GM19328 (cell line): Measurements from ENCODE around the gene DUSP8.
"Not testable (repeated sequence)": the region's sequence is repeated elsewhere in the genome, so short reads cannot be mapped to it uniquely, and the experiment has no call there.

Experiments used
- ATAC-seq: cut with Tn5 transposase; IDR thresholded peaks from one replicate; pipeline ENCODE4 v1.9.1; 2021; ENCODE audit warnings: mild to moderate bottlenecking, moderate library complexity; ENCODE audit not compliant: unreplicated experiment

DUSP8 gene

DNA sequence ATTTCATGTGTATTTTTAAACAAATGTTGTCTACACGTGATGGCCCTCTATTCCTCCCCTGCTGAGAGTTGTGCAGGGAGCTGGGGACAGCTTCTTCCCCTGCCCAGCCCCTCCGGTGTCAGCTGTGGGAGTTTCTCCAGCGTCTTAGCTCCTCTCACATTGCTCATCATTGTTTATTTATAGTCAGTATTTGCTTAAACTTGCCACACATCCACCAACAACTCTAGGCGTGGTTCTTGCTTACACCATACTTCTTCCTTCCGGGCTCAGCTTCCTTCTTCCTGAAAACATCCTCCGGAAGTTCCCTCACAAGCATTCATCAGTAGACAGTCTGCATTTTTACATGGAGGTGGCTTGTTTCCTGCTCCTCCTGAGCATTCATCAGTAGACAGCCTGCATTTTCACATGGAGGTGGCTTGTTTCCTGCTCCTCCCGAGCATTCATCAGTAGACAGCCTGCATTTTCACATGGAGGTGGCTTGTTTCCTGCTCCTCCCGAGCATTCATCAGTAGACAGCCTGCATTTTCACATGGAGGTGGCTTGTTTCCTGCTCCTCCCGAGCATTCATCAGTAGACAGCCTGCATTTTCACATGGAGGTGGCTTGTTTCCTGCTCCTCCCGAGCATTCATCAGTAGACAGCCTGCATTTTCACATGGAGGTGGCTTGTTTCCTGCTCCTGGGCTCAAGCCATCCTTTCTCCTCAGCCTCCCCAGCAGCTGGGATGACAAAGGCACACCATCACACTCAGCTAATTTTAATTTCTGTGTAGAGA lies 17.3 kb upstream of the DUSP8 start:
- ATAC-seq, result not testable (repeated sequence)

DNA sequence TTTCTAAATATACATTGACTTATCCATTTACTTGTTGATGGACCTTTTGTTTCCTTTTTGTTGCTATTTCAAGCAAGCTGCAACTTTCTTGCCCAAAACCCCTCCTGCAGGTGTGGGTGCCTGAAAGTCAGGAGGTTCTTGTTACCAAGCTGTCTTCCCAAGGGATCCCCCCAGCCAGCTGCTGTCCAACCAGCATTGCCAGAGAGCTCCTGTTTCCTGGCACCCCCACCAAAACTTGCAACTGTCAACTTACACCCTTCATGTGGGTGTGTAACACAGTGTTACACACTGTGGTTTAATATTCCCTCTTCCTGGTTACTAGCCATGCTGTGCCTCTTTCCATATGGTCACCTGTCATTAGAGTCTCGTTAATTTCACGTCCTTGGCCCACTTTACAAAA lies 14.6 kb upstream of the DUSP8 start:
- no peak for ATAC-seq

DNA sequence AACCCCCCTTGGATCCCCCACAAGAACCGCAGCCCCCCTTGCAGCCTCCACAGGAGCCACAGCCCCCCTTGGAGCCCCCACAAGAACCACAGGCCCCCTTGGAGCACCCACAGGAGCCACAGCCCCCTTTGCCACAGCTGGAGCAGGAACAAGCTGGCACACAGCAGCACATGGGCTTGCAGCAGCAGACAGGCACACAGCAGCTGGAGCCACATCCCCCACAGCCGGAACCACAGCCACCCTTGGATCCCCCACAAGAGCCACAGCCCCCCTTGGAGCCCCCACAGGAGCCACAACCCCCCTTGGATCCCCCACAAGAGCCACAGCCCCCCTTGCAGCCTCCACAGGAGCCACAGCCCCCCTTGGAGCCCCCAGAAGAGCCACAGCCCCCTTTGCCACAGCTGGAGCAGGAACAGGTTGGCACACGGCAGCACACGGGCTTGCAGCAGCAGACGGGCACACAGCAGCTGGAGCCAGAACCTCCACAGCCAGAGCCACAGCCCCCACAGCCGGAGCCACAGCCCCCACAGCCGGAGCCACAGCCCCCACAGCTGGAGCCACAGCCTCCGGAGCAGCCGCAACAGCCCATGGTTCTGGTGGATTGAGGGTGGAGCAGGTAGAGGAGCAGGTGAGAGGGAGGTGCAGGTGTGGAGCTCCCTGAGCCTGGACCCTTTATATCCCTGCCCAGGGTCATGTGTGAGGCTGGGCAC lies 12.7 kb upstream of the DUSP8 start, which contains the start of gene KRTAP5-1:
Gene KRTAP5-1, minus strand, starts transcription at position 623 of the 710 bp plus-strand sequence. Its CDS starts 34 bp downstream, at position 589.
- not testable (repeated sequence) for ATAC-seq

DNA sequence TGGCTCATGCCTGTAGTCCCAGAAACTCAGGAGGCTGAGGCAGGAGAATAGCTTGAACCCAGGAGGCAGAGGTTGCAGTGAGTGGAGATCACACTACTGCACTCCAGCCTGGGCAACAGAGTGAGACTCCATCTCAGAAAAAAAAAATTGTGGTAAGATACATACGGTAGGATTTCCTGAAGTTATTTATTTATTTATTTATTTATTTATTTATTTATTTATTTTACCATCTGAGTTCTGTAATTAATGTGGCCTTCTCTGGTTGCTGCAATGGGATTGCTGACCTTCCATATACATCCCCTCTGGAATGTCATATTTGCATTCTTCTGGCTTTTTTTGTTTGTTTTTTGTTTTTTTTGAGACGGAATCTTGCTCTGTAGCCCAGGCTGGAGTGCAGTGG lies 10.8 kb upstream of the DUSP8 start:
- ATAC-seq, result not testable (repeated sequence)

DNA sequence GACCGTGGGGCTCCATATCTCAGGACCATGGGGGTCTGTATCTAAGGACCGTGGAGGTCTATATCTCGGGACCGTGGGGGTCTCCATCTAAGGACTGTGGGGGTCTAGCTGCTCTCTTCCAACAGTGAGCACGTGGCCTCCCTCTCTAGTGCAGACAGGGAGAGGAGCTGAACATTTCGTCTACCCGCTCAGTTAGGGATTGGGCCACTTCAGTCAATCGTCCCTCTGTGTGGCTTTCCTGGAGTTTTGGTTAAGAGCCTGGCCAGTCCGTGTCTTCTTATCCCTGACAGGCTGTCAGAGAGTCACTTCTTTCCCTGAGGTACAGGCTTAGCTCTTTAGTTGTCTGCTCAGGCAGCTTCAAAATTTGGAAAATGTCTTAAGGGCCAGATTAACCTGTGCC lies 9.9 kb upstream of the DUSP8 start:
- no peak for ATAC-seq

DNA sequence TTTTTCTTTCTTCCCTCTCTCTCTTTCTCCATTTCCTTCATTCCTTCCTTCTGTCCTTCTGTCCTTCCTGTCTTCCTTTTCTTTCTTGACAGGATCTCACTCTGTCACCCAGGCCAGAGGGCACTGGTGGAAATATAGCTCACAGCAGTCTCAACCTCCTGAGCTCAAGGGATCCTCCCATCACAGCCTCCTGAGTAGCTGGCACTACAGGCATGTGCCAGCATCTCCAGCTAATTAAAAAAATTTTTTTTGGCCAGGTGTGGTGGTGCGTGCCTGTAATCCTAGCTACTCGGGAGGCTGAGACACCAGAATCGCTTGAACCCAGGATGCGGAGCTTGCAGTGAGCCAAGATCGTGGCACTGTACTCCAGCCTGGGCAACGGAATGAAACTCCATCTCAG lies 4.8 kb upstream of the DUSP8 start:
- no peak for ATAC-seq

DNA sequence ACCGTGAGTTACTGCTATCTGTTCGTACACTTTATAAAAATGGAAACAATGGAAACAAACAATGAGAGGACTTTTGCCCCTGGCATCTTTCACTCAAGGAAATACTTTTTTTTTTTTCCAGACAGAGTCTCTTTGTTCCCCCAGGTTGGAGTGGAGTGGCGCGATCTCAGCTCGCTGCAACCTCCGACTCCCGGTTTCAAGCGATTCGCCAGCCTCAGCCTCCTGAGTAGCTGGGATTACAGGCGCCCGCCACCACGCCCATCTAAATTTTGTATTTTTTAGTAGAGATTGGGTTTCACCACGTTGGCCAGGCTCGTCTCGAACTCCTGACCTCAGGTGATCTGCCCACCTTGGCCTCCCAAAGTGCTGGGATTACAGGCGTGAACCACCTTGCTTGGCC lies 3.7 kb upstream of the DUSP8 start:
- not testable (repeated sequence) for ATAC-seq

DNA sequence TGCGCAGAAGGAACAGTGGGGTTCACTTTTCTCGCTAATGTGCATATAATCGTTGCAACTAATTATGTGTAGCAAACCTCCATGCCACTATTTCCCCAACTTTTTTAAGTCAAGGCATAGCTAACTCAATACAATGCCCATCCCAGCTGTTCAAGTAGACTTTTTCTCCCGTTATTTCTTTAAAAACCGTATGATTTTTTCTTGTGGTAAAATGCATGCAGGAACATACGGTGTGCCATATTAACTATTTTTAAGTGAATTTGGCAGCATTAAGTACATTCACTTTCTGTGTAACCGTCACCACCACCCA lies 2.8 kb upstream of the DUSP8 start:
- no peak for ATAC-seq

DNA sequence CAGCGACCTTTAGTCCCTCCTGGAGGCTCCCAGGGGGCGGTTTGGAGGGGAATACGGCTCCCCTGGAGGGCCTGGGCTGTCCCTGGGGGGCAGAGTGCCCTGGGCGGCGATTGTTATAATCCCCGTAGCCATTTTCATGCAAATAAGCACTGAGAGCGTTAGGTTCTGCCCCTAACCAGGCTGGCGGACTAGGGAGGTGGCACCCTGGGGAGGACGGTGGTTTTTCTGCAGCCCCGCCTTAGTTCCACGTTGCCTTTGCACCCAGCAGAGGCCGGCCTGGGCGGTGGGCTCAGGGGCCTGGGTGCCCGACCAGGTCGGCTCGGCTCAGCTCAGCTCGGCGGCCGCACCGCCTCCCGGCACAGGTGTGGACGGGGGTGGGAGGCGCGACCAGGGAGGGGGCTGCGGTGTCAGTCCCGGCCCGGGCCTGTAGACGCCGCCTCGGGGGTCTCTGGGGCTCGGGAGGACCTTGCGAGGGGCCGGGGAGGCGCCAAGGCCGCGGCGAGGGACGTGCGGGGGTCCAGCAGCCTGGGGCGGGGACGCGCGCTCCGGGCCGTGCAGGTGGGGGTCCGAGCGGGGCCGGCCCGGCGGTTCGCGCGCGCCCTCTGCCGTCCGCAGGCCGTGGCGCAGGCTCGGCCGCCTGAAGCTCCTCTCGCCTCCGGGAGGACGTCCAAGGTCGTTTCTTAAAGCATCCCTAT lies 2.3 kb upstream of the DUSP8 start:
- no peak for ATAC-seq

DNA sequence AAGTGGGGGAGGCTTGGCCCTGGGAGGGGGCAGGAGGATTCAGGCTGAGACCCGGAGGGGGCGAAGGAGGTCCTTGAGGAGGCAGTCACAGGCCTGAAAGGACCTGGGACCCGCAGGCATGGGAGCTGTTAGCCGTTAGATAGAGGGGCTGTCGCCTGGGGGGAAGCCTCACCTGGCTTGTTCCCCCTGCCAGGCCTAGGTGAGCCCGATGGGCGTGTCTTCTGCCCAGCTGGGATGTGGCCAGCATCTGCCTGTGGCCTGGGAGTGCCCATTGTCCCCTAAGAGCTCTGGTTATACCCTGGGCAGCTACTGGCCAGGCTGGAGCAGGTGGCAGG lies 1.8 kb upstream of the DUSP8 start:
- ATAC-seq, result no peak

DNA sequence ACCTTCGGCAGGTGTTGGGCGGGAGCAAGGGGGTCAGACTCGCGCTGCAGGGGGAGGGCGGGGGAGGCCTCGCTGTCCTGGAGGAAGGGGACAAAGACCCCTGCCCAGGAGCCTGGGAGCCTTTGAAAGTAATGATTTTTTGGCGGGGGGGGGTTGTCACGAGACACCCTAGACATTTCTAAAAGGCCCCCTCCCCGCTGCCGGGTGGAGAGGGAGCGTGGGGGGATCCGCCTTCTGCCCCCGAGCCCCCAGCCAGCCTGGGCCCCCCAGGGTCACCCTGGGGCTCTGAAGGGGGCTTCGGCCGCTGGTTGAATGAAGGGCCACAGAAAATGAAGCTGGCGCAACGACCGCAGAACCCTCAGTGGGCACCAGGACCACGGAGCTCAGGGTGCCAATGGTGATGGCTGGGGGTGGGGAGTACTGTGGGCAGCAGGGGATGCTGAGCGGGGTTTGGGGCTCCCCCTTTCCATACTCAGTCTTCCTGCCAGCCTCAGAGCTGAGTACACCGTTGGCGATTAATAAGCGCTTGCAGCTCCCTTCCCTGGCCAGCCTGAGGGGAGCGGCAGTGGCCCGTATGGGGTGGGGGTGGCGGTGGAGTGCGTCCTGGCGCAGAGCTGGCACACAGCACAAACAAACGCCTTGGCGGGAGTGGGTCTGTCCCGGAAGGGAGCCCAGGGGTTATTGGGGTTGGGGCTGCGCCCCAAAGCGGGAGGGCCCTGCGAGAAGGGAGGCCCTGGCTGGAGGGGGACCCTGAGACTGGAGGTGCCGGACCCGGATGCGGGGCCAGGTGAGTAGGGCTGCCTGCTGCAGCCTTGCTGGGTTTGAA lies 1.2 kb upstream of the DUSP8 start:
- no peak for ATAC-seq

DNA sequence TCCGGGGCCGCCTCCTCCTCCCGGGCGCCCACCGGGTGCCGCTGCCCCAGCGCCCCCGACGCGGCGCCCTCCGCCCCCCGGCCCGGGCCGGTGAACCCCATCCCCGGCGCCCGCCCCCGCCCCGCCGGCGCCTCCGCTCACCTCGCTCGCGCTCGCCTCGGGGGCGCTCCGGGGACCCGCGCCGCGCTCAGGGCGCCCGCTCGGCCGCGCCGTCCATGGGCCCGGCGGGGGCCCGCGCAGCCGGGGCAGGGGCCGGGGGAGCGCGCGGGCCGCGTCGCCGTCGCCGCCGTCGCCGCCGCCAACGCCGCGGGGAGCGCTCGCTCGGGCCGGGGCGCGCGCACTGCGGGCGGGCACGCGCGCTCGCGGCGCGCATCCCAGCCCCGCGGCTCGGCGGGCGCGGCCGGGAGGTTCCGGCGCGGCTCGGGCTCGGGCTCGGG lies 293 bp downstream of the DUSP8 start:
- no peak for ATAC-seq

DNA sequence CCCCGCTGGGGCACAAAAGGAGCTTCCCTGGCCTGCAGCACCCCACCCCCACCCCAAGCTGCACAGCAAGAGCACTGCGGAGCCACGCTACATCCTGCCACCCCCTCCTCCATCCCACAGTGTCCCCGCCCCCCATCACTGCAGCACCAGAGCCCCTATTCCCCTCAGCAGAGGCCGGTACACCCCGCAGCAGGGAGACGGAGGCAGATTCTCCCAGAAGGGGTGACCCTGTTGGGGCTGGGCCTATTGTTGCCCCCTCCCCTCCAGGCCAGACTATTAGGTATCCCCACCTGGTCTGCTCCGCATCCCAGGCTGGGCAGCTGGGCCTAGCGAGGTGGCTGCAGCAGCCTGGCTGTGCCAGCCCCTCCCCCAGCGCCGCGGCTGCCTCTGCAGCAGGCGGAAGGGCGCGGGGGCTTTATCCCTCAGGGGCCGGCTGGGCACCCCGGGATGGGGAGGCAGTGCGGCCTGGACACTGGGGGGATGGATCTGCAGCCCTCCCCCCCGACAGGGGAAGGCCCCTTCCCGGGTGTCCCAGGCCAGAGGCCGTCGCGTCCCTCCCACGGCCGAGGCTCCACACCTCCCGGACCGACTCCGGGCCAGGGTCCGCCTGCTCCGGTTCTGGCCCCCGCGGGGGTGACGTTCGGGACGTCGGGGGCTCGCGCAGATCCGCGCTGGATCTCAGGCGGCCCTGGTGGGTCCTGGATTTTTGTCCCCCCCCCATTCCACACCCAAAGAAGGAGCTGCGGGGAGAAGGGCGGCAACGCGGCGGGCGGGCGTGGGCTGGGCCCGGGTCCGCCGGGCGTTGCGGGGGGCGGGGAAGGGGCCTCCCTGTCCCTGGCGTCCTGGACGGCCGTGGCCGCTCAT lies 943 bp downstream of the DUSP8 start:
- no peak for ATAC-seq

DNA sequence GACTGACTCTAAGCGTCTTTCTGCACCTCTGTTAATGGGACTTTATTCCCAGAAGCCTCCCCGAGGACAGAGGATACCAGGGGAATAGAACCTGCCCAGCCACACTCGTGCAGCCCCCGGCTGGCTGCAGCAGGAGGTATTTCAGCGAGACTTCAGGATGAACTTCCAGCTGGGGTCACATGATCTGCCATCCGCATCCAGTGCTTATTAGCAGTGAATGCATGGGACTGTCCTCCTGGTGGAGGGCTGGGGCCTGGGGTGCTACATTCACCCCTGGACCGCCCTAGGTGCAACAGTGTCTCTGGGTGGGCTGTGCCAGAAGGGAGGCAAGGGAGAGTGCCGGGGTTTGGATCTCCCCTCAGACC lies 1.6 kb downstream of the DUSP8 start:
- no peak for ATAC-seq

DNA sequence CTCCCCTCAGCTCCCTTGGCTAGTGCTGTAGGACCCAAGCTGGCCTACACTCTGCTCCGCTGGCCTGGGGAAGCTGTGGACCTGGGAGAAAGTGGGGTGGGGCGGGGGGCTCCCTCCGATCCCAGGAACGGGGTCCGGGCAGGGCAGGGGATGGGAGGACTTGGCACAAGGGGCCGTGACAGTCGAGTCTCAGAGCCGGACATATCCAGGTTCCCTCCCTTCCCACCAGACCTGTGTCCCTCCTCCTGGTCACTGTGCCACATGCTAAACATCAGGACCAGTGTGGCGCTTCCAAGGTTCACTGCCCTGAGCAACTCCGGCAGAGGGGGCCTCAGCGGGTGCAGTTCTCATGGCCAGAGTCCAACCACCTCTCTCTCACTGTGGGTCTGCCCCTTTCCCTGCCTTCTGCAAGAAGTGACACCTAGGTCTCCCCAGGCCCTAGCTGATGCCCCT lies 2.0 kb downstream of the DUSP8 start:
- ATAC-seq, result no peak

DNA sequence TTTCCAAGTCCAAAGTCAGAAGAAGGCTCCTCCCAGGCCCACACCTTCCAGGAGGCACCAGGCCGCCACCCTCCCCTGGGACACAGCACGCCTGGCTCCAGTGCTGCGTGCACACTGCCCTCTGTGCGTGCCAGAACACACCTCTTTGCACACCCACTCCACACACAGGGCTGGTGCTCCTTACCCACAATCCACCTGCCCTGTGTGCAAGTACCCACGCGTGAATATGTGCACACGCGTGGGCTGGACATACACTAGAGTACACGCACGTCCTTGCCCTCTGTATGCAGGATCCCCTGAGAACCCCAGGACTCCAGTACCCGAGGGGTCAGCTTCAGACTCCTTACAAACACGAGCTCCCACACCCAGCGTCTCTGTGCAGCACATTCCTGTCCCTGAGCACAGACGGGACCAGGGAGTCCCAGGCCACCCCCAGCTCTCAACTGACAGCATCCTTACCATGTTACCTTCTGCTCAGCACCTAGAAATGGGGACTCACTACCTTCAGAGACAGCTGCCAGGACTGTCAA lies 2.8 kb downstream of the DUSP8 start:
- ATAC-seq, result no peak

DNA sequence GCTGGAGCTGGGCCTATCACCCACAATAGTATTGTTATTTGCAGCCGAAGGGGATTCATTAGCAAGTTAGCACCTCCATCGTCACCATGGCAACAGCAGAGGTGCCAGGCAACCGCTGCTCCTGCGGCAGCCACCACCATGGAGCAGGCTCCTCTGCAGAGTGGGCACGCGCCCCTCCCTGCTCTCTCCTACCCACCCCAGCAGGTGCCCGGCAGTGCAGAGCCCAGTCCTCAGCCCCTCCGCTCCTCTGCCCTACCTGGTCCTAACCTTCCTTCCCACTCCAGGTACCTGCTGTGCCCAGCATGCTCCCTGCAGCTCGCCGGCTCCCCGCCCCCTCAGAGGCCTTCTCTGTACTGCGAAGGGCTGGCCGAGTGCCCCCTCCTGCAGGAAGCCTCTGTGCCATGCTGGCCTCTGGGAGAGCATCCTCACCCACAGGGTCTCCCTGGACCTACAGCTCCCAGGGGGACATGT lies 3.6 kb downstream of the DUSP8 start:
- no peak for ATAC-seq

DNA sequence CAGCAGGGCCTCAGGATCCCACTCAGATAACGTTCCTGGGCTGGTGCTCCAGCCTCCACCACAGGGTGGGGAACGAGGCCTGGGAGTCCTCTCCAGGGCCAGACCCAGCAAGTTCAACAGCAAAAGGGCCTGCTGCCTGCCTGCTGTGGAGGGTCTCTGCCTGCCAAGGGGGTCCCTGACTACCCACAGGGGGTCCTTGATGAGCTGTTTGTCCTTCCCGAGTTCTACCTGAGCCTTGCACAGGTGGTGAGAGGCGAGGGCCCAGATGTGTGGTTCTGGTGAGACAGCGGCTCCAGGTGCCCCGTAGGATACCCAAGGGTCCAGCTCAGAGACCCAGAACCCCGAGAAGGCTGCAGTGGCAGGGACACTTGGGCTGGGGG lies 4.4 kb downstream of the DUSP8 start:
- no peak for ATAC-seq

DNA sequence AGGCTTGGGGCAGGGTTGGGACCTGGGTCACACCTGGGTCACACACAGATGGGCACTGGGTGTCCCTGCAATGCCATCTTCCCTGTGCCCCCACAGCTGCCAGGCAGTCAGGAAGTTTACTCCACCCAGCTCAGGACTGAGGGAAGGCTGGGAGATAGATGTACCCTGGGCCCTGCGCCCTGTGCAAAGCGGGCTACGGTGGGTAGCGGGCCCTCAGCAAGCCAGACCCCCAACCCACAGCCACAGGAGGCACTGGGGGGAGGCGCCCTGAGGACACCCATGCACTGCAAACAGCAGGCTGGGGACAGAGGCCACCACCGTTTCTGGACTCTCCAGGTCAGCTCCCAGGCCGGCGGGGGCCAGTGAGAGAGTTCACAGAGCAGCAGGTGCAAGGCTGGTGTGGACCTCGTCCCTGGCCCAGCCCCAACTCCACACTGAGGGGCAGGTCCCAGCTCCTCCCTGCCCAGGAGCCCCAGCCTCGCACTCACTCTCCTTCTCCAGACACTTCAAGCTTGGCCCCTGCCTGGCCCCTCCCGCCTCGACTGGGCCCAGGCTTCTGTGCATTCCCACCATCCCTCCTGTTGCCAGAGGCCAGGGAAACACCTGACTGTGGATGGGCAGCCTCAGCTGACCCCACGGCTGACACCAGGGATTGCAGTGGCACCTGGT lies 4.9 kb downstream of the DUSP8 start:
- ATAC-seq, result no peak
